ENCODE data around the gene MYADM.
A peak's percentile ranks its signal among the peaks of the same experiment; 100 is the strongest.

MYADM gene

DNA sequence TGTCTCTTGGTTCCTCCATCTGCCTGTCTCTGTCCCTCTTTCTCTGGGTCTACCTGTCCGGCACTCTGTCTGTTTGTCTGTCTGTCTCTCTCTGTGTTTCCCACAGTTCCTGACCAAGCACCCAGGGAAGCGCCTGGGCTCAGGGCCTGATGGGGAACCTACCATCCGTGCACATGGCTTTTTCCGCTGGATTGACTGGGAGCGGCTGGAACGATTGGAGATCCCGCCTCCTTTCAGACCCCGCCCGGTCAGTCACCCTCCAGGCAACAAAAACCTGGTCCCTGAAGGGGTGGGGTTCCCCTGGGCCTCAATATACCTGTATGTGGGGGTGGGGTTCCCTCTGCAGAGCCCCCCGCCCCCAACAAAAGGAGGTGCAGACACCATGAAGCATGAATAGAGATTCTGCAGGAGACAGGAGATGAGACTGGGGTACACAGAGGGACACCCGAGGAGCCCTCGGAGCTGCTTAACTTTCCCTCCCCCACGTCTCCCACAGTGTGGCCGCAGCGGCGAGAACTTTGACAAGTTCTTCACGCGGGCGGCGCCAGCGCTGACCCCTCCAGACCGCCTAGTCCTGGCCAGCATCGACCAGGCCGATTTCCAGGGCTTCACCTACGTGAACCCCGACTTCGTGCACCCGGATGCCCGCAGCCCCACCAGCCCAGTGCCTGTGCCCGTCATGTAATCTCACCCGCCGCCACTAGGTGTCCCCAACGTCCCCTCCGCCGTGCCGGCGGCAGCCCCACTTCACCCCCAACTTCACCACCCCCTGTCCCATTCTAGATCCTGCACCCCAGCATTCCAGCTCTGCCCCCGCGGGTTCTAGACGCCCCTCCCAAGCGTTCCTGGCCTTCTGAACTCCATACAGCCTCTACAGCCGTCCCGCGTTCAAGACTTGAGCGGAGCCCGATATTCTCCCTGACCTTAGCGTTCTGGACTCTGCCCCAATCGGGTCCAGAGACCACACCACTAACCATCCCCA lies 38.8 kb downstream of the MYADM start:
- peaks cover 45% of the 10 kb centered on the region for H3K27me3 ChIP-seq (ENCODE audit: insufficient read depth, poor library complexity, severe bottlenecking)
- H3K27ac ChIP-seq (replicated peaks) = no peak overlapping the region
- DNase-seq (ENCODE audit: low read depth in 1 of 2, low spot score in 1 of 2) = peak in 1 of 2 experiments; percentile 31
- TF ChIP-seq, protein P1, sequence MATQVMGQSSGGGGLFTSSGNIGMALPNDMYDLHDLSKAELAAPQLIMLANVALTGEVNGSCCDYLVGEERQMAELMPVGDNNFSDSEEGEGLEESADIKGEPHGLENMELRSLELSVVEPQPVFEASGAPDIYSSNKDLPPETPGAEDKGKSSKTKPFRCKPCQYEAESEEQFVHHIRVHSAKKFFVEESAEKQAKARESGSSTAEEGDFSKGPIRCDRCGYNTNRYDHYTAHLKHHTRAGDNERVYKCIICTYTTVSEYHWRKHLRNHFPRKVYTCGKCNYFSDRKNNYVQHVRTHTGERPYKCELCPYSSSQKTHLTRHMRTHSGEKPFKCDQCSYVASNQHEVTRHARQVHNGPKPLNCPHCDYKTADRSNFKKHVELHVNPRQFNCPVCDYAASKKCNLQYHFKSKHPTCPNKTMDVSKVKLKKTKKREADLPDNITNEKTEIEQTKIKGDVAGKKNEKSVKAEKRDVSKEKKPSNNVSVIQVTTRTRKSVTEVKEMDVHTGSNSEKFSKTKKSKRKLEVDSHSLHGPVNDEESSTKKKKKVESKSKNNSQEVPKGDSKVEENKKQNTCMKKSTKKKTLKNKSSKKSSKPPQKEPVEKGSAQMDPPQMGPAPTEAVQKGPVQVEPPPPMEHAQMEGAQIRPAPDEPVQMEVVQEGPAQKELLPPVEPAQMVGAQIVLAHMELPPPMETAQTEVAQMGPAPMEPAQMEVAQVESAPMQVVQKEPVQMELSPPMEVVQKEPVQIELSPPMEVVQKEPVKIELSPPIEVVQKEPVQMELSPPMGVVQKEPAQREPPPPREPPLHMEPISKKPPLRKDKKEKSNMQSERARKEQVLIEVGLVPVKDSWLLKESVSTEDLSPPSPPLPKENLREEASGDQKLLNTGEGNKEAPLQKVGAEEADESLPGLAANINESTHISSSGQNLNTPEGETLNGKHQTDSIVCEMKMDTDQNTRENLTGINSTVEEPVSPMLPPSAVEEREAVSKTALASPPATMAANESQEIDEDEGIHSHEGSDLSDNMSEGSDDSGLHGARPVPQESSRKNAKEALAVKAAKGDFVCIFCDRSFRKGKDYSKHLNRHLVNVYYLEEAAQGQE (IDR thresholded peaks at IDR 0.05; ENCODE audit: insufficient replicate concordance, low read depth) = no peak
- TF ChIP-seq, protein P2, sequence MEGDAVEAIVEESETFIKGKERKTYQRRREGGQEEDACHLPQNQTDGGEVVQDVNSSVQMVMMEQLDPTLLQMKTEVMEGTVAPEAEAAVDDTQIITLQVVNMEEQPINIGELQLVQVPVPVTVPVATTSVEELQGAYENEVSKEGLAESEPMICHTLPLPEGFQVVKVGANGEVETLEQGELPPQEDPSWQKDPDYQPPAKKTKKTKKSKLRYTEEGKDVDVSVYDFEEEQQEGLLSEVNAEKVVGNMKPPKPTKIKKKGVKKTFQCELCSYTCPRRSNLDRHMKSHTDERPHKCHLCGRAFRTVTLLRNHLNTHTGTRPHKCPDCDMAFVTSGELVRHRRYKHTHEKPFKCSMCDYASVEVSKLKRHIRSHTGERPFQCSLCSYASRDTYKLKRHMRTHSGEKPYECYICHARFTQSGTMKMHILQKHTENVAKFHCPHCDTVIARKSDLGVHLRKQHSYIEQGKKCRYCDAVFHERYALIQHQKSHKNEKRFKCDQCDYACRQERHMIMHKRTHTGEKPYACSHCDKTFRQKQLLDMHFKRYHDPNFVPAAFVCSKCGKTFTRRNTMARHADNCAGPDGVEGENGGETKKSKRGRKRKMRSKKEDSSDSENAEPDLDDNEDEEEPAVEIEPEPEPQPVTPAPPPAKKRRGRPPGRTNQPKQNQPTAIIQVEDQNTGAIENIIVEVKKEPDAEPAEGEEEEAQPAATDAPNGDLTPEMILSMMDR (IDR thresholded peaks at IDR 0.05; ENCODE audit: insufficient read depth, low read length) = peak; percentile 74
- no peak overlapping the region for H3K4me3 ChIP-seq (replicated peaks; ENCODE audit: insufficient read depth, low read length)

DNA sequence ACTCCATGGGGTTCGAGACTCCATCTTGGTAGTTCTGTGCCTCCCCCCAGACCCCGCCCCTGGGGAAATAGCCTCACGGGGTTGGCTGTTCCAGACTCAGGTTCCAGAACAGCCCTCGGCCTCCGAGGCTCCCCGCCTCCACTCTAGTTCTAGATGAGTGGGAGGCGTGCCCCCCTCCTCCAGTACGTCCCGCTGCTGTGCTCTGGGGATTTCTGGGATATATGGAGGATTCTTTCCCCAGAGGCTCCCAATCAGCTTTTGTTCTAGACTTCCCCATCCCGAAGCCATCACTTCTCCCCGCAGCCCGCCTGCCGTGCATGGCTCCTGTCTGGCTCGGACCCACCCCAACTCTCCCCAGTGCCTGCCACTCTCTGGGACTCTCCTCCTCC lies 39.5 kb downstream of the MYADM start:
- no peak overlapping the region for H3K27ac ChIP-seq (replicated peaks)

DNA sequence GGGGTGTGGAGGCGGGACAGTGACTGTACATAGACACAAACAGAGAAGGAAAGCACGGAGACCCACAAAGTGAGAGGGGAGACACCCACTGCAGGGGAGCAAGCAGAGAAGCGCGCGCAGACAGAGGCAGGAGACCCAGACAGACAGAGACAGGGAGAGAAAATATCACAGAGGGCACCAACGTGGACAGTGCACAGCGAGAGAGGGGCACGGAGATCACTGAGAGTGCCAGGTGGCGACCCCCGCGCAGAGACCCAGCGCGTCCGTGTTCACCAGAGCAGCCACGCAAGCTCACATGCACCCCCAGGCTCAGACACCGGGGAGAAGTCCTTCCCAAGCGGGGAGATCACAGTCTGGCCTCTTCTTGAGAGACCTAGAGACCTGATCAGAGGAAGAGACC lies 40.0 kb downstream of the MYADM start:
- H3K27me3 ChIP-seq (ENCODE audit: insufficient read depth, poor library complexity, severe bottlenecking) = peaks cover 49% of the 10 kb centered on the region
- no peak for DNase-seq (ENCODE audit: low read depth in 1 of 2, low spot score in 1 of 2)
- no peak for TF ChIP-seq GABPA (IDR thresholded peaks at IDR 0.05; ENCODE audit: low read depth)
- TF ChIP-seq POLR2AphosphoS5 (IDR thresholded peaks at IDR 0.05; ENCODE audit: low read depth) = no peak
- TF ChIP-seq, protein P2 (IDR thresholded peaks at IDR 0.05; ENCODE audit: insufficient read depth, low read length) = no peak
- TF ChIP-seq, protein P1 (IDR thresholded peaks at IDR 0.05; ENCODE audit: insufficient replicate concordance, low read depth) = no peak
- no peak for TF ChIP-seq SPI1 (IDR thresholded peaks at IDR 0.05; ENCODE audit: borderline replicate concordance, low read depth)
- no peak overlapping the region for H3K27ac ChIP-seq (replicated peaks)
- H3K4me3 ChIP-seq (replicated peaks; ENCODE audit: insufficient read depth, low read length) = no peak overlapping the region

More for the DNA sequence above, 39.5 kb downstream of the MYADM start:
- Histone ChIP-seq H3K4me3 (replicated peaks; ENCODE audit: insufficient read depth, low read length) (no peak overlapping the region), H3K27me3 (ENCODE audit: insufficient read depth, poor library complexity, severe bottlenecking) (peaks cover 45% of the 10 kb centered on the region)
- no peak for DNase-seq (ENCODE audit: low read depth in 1 of 2, low spot score in 1 of 2)
- TF ChIP-seq, protein P2 (IDR thresholded peaks at IDR 0.05; ENCODE audit: insufficient read depth, low read length) = no peak
- no peak for TF ChIP-seq SPI1 (IDR thresholded peaks at IDR 0.05; ENCODE audit: borderline replicate concordance, low read depth)
- no peak for TF ChIP-seq POLR2AphosphoS5 (IDR thresholded peaks at IDR 0.05; ENCODE audit: low read depth)
- no peak for TF ChIP-seq GABPA (IDR thresholded peaks at IDR 0.05; ENCODE audit: low read depth)
- TF ChIP-seq, protein P1 (IDR thresholded peaks at IDR 0.05; ENCODE audit: insufficient replicate concordance, low read depth) = no peak
